MG63 (cell line): Measurements from ENCODE around the gene DGKD. TPM values are rescaled to one million over a fixed set of nuclear protein-coding genes. Genes with fewer than 3 reads are reported as not detected.

Experiments used
- DNase-seq: peaks from one replicate; pipeline ENCODE4 v3.0.0-alpha.2; 2020
- H3K27me3 ChIP-seq: fragments of 250-450 bp; sonication (Bioruptor Pico); 2 replicates; pipeline ENCODE4 v1.5.1; 2020; ENCODE audit warnings: mild to moderate bottlenecking, moderate library complexity
- H3K36me3 ChIP-seq: fragments of 250-450 bp; sonication (Bioruptor Pico); 2 replicates; pipeline ENCODE4 v1.5.1; 2020; ENCODE audit warnings: mild to moderate bottlenecking, moderate library complexity
- H3K4me3 ChIP-seq: fragments of 250-450 bp; sonication (Bioruptor Pico); 2 replicates; pipeline ENCODE4 v1.5.1; 2020; ENCODE audit warnings: mild to moderate bottlenecking, moderate library complexity
- H3K9me3 ChIP-seq: fragments of 250-450 bp; sonication (Bioruptor Pico); 2 replicates; pipeline ENCODE4 v1.5.1; 2020; ENCODE audit warnings: mild to moderate bottlenecking, moderate library complexity
- total RNA-seq: library from RNA; depleted of rRNA; stranded (reverse); fragments of >200 nt; shearing (Covaris generic); gene quantifications from 2 replicates; pipeline ENCODE4 v1.2.3, GENCODE V29; 2014; ENCODE audit warnings: low replicate concordance

Gene DGKD
- total RNA-seq, 1 experiment from 2014 or later, result 8.8 TPM

DNA sequence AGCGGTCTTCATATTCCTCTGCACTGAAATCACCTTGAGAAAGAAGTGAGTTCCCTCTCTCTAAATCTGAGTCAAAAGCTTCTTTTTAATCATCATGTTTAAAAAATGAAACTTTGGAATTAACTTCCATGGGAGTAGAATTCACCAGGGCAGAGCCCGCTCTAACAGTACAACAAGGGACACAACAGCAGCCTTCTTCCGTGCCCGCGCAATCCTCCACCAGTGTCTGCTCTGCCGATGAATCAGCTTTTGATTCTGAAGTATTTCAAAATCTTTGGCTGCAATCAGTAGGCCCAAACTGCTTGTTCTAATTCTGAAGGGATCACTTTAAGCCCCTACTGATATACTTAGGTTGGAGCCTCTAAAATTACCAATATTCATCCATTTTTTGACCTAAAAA, 135.4 kb downstream of the DGKD start:
- Histone ChIP-seq H3K36me3 (peaks cover 54% of the 10 kb centered on the region), H3K27me3 (no peaks in the 10 kb centered on the region), H3K4me3 (no peak overlapping the region), H3K9me3 (no peaks in the 10 kb centered on the region)
- no peak for DNase-seq

DNA sequence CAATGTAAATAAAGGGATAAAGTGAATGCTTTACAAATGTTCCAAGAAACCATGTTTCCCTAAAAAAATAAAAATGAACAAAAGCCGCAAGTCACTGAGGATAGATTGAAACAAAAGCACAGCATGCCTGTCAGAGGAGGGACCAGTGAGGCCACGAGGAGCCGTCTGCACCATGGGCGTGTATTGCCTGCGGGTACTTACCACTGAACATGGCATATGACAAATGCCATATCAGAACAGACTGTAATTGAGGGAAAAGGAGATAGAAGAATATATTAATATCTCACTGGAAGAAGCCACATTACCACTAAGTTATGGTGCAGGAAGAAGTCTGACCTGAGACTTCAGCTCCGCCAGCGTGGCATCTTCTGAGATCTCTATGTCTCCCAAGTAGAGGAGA, 136.5 kb downstream of the DGKD start:
- Histone ChIP-seq H3K9me3 (no peaks in the 10 kb centered on the region), H3K27me3 (no peaks in the 10 kb centered on the region), H3K4me3 (no peak overlapping the region), H3K36me3 (peaks cover 46% of the 10 kb centered on the region)
- DNase-seq, result no peak

DNA sequence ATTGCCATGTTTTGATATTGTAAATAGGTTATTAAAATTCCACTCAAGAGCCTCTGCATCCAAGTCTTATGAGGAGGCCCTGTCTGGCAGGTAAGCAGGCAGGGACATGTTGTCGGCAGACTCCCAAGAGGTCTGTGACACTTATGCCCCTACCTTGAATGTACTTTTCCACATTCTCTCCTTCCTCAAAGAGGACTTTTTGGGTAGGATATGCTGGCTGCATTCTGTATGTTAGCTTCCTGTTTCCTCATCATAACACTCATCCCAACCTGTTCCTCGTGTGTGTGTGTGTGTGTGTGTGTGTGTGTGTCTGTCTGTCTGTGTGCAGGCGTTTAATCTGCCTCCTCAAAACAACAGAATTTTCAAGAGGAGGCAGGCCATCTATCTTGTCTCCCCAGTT, 137.0 kb downstream of the DGKD start:
- H3K4me3 ChIP-seq, result no peak overlapping the region
- DNase-seq, result no peak
- no peaks in the 10 kb centered on the region for H3K9me3 ChIP-seq

DNA sequence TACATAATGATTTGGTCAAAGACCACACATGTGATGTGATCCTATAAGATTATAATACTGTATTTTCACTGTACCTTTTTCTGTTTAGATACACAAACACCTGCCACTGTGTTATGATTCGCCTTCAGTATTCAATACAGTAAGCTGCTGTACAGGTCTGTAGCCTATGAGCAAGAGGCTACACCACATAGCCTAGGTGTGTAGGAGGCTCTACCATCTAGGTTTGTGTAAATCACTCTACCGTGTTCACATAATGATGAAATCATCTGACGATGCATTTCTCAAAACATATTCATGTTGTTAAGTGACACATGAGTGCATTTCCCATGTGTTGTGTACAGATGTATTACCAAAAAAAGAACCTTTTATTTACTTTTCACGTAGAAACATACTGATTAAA, 137.8 kb downstream of the DGKD start:
- Histone ChIP-seq H3K36me3 (peaks cover 38% of the 10 kb centered on the region), H3K4me3 (no peak overlapping the region), H3K9me3 (no peaks in the 10 kb centered on the region), H3K27me3 (no peaks in the 10 kb centered on the region)
- DNase-seq, result no peak

More for the DNA sequence above, 137.0 kb downstream of the DGKD start:
- H3K36me3 ChIP-seq, result peaks cover 42% of the 10 kb centered on the region
- no peaks in the 10 kb centered on the region for H3K27me3 ChIP-seq

DNA sequence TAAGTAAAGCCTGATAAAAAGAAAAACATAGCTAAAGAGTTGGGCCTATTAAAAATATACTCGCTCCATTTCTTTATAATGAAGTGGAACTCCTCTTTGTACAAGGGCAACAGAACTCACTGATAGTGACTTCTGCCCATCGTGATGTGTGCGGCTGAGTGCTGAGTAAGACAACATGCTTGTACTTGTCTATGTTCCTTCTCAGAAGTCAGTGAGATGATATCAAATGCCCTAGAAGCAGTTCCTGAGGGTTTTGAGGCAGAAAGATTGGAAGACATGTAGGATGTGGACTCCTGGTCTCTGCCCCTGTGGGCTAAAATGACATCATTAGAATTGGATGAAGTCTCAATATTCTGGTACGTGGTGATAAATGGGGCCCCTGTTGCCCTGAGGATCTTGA, 138.5 kb downstream of the DGKD start:
- no peaks in the 10 kb centered on the region for H3K27me3 ChIP-seq
- no peak for DNase-seq
- no peak overlapping the region for H3K4me3 ChIP-seq
- H3K9me3 ChIP-seq, result no peaks in the 10 kb centered on the region
- peaks cover 38% of the 10 kb centered on the region for H3K36me3 ChIP-seq

DNA sequence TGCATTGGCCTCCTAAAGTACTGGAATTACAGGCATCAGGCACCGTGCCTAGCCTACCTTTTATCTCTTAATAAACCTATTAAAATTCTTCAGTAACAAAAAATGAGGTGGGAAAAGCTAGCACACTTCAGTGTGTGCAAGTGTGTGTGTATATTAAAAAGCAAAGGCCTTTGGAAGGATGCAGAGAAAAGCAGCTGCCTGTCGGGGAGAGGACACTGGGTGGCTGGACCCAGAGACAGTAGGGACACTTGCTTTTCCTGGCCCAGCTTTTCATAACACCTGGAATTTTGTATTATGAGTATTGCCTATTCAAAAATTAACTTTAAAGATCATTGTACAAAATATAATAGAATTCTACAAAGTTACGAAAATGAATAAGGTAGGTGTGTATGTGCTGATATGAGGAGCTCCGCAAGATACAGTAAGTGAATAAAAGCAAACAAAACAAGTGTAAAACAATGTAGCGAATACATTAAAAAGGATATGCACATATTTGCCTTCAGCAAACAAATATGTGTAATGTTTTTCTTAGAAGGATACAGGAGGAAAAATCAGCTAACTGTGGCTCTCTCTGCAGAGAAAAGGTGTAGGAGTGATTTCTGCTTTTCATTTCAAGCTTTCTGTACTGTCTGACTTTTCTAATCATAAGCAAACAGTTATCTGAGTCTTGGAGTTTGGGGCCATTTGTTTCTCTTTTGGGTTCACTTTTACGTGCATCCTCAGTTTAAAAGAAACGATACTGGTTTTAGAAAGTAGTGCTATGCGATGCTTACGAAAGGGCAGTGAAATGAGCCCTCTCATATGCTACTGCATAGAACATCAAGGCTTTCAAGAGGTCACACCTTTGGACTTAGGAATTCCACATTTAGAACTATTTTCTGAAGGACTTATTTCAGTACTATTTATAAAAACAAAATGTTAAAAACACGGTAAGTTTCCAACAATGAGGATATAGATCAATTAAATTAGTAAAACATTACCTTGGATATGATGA, 141.5 kb downstream of the DGKD start:
- DNase-seq, result no peak
- Histone ChIP-seq H3K27me3 (no peaks in the 10 kb centered on the region), H3K9me3 (no peaks in the 10 kb centered on the region), H3K4me3 (no peak overlapping the region), H3K36me3 (peaks cover 39% of the 10 kb centered on the region)

DNA sequence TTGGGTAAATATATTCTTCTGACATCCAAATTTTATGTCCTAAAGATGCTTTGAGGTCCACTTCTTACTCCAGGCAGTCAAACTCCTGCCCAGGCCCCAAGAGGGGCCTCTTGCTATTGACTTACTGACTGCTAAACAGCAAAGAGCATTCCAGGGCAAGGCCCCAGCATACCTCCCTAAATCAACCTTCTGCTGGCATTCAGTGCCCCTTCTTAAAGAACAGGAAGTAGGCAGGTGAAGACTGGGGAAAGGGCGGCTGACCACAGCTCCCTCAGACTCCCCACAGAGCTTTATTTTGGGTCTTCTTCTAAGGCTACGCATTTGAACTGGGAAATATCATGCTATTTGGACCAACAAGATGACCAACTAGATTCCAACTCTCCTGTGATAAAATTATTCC, 143.4 kb downstream of the DGKD start:
- H3K4me3 ChIP-seq, result no peak overlapping the region
- H3K36me3 ChIP-seq, result peaks cover 36% of the 10 kb centered on the region
- DNase-seq, result no peak
- H3K9me3 ChIP-seq, result no peaks in the 10 kb centered on the region
- no peaks in the 10 kb centered on the region for H3K27me3 ChIP-seq

DNA sequence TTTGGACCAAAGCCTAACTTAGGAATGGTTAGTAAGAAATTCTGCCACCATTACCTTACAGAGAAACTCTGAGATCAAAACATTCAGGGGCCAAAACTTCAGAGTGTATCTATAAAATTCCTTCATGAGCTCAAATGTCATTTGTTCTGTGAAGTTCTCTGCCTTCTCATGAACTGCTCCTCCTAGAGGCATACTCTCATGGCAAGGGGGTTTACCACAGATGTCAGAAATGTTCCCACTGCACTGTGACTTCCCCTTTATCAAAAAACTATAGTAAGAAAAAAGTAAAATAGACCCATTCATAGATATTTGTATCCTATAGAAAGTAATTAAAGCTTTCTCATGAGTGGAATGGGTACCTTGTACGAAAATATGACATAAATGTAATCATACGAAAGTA, 143.8 kb downstream of the DGKD start:
- no peak overlapping the region for H3K4me3 ChIP-seq
- DNase-seq, result no peak
- H3K27me3 ChIP-seq, result no peaks in the 10 kb centered on the region
- H3K36me3 ChIP-seq, result peaks cover 36% of the 10 kb centered on the region
- H3K9me3 ChIP-seq, result 0 out of 2 replicates have a peak, but pooled peaks cover 2% of the 10 kb centered on the region

DNA sequence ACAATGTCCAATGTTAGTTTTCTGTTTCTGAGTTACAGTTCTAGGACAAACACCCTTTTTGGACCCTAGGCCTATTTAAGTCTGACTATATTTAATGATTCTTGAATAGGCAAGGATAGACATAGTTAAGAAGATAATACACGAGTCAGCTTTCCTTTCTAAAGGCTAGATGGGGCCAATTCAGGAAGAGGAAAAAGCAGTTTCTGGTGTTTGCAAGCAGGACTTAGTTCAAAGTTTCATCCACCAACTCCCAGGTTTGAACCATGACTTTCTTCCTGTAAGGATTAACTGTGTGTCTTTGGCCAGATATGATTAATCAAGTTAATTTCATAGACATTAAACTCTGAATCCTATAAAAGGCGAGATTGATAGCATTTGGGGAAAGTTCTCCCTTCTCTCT, 145.6 kb downstream of the DGKD start:
- Histone ChIP-seq H3K27me3 (no peaks in the 10 kb centered on the region), H3K9me3 (peaks cover 13% of the 10 kb centered on the region), H3K4me3 (no peak overlapping the region), H3K36me3 (peaks cover 48% of the 10 kb centered on the region)
- DNase-seq, result no peak

DNA sequence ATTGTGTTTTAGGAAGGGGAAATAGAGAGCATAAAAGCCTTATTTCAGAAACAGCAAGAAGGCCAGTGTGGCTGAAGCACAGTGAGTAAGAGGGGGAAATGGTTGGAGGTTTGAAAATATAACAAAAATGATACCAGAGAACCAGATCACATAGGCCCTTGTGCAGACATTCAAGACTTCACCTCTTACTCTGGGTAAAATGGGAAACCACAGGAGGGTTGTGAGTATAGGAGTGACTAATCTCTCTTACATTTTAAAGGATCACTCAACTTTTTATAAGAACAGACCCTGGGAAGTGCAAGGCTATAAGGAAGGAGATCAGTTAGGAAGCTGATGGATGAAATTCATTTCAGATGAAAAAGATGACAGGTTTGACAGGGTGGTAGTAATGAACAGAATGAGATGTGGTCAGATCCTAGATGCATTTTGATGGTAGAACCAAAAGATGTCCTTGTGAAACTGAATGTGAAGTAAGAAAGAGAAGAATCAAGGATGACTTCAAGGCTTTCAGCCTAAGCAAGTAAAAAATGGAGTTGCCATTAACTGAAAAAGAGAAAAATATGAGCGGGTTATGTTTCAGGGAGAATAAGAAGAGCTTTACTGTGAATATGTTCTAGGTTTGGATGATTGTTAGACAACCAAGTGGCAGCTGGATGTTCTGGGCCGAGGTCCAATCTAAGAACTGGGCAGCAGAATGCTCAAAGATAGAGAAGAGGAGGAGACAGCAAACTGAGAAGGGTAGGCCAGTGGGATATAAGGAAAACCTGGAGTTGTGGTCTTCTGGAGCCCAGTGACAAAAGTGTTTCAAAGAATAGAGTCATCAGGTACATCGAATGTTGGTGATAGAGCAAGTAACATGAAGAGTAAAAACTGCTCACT, 147.1 kb downstream of the DGKD start:
- Histone ChIP-seq H3K27me3 (no peaks in the 10 kb centered on the region), H3K36me3 (peaks cover 53% of the 10 kb centered on the region), H3K4me3 (no peak overlapping the region), H3K9me3 (peaks cover 15% of the 10 kb centered on the region)
- no peak for DNase-seq

DNA sequence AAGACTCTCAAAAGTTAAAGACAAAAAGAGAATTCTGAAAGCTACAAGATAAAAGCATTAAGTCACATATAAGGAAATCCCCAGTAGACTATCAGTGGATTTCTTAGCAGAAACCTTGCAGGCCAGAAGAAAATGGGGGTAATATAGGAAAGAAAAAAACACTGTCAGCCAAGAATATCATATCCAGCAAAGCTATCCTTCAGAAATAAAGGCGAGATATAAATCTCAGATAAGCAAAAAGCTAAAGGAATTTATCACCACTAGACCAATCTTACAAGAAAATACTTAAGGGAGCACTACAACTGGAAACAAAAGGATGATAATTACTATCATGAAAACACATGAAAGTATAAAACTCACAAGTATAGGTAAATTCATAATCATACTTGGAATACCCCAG, 149.2 kb downstream of the DGKD start:
- DNase-seq, result no peak
- Histone ChIP-seq H3K27me3 (no peaks in the 10 kb centered on the region), H3K9me3 (peaks cover 15% of the 10 kb centered on the region), H3K36me3 (peaks cover 59% of the 10 kb centered on the region), H3K4me3 (no peak overlapping the region)

DNA sequence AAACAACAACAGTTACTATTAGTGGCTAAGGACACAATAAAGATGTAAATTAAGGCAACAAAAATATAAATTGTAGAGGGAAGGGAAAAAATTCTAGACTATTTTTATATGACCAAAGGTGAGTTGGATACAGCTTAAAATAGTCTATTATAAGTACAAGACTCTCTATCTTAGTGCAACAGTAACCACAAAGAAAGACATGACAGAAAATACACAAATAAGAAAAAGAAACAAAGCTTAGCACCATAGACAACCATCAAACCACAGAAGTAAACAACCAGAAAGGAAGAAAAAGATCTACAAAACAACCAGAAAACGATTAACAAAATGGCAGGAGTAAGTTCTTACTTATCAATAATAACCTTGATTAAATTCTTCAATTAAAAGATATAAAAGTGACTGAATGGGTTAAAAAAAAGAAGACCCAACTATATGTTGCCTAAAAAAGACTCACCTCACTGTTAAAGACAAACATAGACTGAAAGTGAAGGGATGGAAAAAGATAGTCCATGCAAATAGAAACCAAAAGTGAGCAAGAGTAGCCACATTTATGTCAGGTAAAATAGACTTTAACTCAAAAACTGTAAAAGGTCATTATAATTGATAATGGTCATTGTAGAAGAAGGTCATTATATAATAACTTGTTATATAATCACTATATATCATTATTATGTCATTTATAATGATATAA, 149.8 kb downstream of the DGKD start:
- Histone ChIP-seq H3K9me3 (peaks cover 15% of the 10 kb centered on the region), H3K4me3 (no peak overlapping the region), H3K36me3 (peaks cover 64% of the 10 kb centered on the region), H3K27me3 (no peaks in the 10 kb centered on the region)
- no peak for DNase-seq

DNA sequence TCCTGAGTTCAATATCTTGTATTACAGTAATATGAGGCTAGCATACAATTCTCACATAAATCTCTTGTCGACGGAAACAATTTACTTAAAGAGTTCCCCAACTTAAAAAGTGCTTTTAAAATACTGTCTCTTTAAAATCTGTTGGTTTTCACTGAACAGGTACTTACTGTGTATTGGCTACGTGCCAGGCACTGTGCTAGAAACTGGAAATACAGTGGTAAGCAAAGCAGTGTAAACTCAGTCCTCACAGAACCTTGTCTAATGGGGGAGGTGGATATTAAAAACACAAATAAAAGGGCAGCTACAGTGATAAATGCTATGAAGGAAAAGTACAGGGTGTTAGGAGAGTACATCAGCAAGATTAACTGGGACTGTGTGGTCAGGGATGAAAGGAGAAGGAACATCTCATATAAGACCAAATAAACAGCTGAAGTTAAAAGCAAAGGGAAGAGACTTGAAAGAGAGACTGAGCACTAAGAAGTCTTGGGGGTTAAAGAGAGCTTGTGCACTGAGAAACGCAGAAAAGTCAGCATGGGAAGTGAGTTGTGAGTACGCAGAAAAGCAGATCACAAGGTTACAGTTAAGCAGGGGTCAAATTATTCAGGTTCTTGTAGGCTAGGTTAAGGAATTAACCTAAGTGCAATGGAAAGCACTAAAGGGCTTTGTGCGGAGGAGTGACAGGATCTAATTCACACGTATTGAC, 159.8 kb downstream of the DGKD start:
- H3K4me3 ChIP-seq, result no peak overlapping the region
- H3K27me3 ChIP-seq, result no peaks in the 10 kb centered on the region
- H3K9me3 ChIP-seq, result no peaks in the 10 kb centered on the region
- H3K36me3 ChIP-seq, result peaks cover 32% of the 10 kb centered on the region
- DNase-seq, result no peak

DNA sequence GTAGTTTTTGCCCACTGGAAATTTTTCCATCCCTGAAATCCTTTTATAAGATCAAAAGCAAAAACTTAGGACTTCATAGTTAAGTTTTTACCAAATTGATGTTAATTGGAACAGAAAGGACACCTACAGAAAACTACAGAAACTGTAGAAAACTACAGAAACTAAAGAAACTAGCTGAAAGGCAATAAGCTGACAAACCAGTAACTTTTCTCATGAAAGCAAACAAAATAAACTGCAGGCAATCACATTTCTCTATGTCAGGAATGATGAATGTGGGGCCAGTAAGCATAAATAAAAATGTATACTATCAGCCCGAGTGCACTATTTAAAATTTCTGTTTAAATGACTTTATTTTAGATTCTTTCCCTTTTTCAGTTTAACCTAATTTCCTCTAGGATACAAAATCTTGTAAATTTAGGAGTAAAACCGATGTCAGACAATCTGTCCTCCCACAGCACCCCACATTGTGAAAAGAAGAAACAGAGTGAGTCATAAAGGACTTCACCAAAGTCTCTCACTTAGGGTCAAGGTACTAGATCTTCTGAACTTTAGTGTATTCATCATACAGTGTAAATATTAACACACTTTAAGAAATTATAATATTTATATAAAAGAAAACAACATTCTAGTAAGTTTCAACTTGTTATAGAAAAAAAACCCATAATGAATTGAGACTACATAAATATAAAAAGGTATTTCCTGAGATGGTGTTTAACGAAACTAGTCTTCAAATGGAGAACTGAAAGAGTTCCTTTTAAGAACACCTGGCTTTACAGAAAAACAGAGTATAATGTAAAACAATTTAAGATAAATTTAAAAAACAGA, 165.7 kb downstream of the DGKD start:
- H3K4me3 ChIP-seq, result no peak overlapping the region
- H3K36me3 ChIP-seq, result peaks cover 42% of the 10 kb centered on the region
- no peaks in the 10 kb centered on the region for H3K9me3 ChIP-seq
- DNase-seq, result no peak
- H3K27me3 ChIP-seq, result no peaks in the 10 kb centered on the region
